GM18951 (cell line): ENCODE measurements around the gene KLHL26.

Source experiments
- POLR2A ChIP-seq: IDR thresholded peaks from 4 replicates; pipeline ENCODE4 v1.6.1; 2011; ENCODE audit warnings: mild to moderate bottlenecking; ENCODE audit not compliant: insufficient read length, insufficient read depth; ENCODE audit errors: extremely low read depth
- in situ Hi-C: fragments of 300-500 bp; cut with MboI; formaldehyde crosslinking; loops from one replicate; pipeline ENCODE4 v1.12.0; 2022; ENCODE audit warnings: low sequenced_read_pairs, mixed read lengths, inconsistent platforms; ENCODE audit not compliant: unreplicated experiment

Gene KLHL26

DNA sequence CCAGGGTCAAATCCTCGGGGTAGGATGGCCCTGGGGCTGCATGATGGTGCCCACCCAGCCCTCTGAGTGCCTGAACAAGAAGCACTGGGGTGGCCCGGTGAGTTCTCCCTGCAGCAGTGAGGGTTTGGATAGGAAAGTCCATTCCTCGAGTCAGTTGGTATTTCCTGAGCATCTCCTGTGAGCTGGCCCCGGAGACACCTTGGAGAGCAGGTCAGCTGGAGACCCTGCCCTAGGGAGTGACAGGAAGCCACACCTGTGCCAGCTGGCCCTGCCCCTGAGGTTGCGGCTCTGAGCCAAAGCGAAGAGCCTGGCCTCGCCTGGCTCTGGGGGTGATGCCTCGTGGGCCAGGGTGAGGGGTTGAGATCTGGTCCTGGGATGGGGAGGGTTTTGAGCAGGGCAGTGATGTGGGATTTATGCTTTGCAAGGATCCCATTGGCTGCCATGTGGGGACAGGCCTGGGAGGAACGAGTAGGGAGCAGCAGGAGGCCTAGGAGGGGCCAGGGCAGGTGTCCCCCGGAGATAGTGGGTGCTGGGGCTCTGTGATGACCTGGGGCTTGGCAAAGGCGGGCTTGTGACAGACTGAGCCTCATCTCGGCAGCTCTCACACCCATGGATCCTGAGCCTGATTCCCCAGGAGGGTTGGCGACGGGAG is 62.7 kb downstream of the KLHL26 start:
- no peak for TF ChIP-seq POLR2A
- in situ Hi-C loops = no loop called here

DNA sequence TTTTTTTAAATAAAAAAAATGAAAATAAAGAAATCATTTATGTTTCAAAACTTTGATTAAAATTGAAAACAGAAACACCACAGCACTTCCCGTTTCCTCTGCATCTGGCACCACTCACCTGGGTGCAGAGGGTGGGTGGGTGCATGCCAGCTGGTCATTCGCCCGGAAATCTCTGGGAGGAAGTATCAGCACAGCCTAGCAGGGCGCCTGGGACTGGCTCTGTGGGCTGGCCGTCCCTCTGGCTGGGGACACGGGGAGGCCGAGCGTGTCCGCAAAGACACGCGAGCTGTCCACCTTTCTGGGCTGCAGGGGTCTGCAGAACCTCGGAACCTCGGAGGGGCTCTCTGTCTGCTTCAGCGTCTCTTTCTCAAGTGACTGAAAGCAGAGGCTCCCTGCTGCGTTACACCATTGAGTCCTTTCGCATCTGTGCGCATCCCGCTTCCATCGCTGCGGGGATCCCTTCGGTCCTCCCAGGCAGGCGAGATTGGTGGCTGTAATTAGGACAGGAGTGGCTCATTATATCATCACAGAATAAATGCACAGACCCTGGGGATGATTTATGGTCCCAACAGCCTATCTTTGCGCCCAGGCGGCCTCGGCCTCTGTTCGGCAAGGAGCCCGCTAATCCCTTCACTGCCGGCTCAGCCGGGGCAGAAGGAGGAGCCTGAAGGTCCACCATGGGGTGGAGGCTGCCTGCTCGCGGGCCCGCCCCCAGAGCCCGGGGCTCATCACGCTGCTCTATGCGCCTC is 63.8 kb downstream of the KLHL26 start:
- in situ Hi-C loops = no loop called here
- peak; percentile 54 for TF ChIP-seq POLR2A

DNA sequence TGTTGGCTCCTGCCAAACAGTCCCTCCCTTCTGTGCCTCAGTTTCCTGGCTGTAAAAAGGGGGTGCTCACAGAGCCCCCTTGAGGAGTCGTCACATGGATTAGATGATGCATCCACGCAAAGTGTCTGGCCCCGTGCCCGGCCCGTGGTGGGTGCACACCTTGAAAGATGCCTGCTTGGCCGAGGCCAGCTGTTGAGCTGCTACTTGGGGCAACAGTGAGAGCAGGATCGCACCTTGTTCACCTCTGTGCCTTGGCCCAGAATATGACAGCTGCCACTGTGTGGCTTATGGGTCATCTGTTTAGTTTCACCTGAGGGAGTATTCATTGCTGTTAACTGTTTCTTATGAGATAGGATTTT is 64.4 kb downstream of the KLHL26 start:
- in situ Hi-C loops = no loop called here
- no peak for TF ChIP-seq POLR2A

DNA sequence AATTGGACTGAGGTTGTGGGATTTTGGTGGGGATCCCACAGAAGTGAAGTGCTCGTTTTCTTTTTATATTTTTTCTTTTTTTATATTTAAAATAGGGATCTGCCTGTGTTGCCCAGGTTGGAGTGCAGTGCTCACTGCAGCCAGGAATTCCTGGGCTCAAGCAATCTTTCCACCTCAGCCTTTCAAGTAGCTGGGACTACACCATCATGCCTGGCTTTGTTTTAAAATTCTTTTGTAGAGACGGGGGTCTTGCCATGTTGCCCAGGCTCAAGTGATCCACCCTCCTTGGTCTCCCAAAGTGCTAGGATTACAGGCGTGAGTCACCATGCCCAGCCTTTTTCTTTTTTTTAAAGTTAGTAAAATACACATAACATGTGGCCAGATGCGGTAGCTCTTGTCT is 67.2 kb downstream of the KLHL26 start:
- in situ Hi-C loops = no loop called here
- TF ChIP-seq POLR2A = no peak

DNA sequence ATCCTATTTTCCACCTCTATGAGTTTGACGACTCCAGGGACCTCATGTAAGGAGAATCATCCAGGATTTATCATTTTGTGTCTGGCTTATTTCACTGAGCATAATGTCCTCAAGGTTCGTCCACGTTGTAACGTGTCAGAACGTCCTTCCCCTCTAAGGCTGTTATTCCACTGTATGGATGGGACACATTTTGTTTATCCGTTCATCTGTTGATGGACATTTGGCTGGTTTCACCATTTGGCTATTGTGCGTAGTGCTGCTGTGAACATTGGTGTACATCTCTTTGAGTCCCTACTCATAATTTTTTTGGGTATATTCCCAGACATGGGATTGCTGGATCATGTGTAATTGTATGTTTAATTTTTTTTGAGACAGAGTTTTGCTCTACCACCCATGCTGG is 68.1 kb downstream of the KLHL26 start:
- no peak for TF ChIP-seq POLR2A
- in situ Hi-C loops = no loop called here

DNA sequence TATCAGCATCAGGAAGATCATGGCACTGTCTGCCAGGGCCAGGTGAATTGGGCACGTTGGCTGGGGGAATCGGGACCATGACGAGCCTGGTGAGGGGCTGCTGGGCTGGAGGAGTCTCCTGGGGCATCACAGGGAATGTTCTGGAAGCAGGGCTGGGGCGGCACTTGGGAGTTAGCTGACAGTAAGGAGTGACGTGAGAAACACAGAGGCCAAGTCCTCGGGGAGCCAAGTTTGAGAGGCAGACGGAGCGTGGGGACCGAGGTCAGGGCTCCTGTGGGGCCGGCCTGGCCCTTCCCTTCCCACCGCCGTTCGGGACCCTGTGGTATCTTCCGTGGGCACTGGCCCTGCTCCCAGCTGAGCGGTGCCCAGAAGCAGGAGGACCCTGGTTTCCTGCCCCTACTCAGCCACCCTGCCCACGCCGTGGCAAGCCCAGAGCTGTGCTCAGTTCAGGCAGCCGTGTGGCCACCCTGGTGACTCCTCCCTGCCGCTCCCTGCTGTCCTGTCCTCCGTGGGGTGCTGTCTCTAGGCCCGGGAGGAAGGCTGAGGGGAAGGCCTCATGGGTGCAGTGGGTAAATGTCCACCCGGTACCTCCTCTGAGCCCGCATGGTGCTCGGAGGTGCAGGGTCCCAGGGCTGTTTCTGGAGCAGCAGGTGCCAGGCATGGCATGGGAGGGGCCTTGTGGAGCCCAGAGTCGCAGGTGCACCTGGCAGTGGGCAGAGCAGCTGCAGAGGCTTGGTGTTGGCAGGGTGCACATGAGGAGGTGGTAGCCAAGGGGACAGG is 71.8 kb downstream of the KLHL26 start:
- in situ Hi-C loops = no loop called here
- no peak for TF ChIP-seq POLR2A

DNA sequence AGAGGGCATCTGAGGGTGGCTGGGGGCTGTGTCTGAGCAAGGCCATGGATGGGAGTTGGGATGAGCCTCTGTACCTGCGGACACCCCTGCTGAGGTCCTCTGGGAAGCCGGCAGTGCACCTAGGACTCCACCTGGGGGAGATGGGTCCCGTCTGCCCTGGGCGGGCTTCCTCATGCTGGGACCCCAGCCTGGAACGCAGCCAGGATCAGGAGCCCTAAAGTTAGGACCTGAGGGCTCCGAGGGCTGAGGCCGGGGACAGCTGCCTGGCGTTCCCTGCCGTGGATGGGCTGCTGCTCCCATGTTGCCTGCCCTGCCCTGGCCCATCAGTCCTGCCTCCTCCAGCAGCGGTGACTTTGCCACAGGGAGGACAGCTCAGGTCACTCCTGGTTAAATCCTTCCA is 72.7 kb downstream of the KLHL26 start:
- TF ChIP-seq POLR2A = no peak
- in situ Hi-C loops = no loop called here

DNA sequence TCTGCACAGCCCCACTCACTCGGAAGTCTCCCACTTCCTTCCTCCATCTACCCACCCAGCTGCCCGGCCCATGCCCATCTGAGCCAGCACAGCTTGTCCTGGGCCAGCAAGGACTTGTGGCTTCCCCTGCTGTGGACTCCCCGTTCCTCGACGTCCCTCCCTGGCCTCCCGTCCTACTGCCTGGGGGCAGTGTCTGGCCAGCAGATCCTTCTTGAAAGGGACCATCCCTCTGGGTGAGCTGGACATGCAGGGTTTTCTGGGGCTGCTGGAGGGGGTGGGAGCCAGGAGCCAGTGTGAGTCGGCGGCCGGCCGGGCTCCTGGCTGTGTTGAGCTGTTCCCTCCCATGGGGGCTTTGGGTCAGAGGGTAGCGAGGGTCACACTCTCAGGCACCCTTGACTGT is 73.4 kb downstream of the KLHL26 start:
- TF ChIP-seq POLR2A = no peak
- in situ Hi-C loops = no loop called here

DNA sequence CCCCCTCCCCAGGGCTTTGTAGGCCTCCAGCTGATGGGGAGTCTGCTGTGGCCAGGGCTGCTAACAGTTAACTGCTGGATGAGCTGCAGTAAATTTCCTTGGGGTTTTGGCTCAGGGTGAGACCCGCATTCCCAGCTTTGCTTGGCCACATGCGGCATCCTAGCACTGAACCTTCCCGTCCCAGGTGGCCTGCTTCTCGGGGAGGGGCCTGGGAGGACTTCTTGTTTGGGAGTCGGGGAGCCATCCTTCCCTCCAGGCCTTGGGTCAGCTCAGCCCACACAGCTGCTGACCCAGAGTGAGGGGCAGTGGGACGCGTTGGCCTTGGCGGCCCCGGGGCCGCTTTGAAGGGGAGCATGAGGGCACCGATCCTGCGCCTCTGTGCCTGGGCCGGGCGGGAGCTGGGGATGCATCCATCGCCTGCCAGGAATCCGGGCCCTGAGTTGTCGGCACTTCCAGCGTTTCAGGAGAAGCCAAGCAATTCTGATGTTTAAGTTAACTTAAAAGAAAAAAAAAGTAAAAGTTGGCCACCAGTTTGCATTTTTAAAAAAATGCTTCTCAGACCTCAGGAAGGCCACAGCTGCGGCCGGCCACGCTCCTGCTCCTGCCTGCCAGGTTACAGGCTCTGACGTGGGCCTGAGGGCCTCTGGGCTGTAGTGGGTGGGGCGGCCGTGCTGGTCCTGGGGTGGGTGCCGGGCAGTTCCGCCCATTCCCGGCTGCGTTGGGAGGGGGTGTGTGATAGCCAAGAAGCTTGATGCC is 74.3 kb downstream of the KLHL26 start:
- in situ Hi-C loops = no loop called here
- TF ChIP-seq POLR2A = no peak

DNA sequence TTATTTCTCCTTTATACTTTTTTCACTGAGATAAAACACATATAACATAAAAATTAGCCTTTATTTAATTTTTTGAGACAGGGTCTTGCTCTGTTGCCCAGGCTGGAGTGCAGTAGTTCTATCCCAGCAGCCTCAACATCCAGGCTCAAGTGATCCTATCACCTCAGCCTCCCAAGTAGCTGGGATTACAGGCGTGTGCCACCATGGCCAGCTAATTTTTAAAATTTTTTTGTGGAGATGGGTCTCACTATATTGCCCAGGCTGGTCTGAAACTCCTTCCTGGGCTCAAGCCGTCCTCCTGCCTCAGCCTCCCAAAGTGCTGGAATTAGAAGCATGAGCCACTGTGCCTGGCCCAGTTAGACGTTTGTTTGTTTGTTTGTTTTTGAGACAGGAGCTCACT is 75.1 kb downstream of the KLHL26 start:
- in situ Hi-C loops = no loop called here

DNA sequence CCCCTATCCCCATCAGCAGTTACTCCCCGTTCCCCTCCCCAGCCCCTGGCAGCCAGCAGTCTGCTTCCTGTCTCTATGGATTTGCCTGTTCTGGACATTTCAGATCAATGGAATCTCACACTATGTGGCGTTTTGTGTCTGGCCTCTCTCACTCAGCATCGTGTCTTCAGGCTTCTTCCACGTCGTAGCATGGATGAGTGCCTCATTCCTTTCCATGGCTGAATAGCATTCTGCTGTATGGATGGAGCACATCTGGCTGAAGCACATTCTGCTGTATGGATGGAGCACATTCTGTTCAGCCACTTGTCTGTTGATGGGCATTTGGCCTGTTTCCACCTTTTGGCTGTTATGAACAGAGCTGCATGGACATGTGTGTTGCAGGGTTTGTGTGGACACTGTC is 76.2 kb downstream of the KLHL26 start:
- in situ Hi-C loops = no loop called here
- no peak for TF ChIP-seq POLR2A

More for the DNA sequence above, 75.1 kb downstream of the KLHL26 start:
- TF ChIP-seq POLR2A = no peak

DNA sequence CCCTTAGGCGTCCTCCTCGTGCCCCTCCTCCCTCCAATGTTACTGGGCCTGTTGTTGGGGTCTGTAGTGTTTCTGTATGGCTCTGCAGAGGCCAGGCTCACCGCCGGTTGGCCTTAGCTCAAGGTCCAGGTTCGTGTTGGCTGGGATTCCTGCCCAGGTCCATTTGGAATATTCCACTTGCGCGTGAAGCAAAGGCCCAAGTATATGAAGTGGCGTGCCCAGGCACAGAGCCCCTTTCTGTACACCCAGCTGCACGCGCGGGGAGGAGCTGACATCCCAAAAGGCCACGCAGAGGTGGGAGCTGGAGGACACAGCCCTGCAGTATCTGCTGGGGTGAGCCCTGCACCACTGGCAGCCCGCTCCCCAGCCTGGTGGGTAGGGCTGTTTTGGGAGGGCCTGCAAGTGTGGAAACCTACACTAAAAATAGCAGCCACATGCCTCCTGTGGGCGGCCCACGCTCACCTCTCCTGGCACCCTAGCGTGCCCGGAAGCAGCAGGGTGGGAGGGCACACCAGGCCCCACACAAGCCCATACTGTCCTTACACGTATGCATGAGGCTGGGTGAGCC is 76.8 kb downstream of the KLHL26 start:
- in situ Hi-C loops = no loop called here
- TF ChIP-seq POLR2A = no peak

DNA sequence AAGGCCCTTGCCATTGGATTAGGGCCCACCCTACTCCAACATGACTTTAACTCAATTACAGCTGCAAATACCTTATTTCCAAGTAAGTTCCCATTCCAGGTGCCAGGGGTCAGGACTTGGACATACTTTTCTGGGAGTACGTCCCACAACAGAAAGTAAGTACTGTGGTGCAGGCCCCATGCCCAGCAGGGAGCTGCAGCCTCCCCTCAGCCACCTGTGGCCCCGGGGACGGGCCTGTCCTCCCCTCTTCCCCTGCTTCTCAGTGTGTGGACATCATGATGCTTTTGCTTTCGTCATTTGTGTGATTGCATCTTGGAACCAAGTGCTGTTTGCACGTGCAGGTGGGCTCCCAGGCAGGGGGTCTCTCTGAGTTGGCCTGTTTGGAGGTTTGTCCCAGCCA is 78.6 kb downstream of the KLHL26 start:
- no peak for TF ChIP-seq POLR2A
- in situ Hi-C loops = no loop called here
